HL-60 (cell line): Measurements from ENCODE around the gene GBP6.
"Not testable (repeated sequence)": the region's sequence is repeated elsewhere in the genome, so short reads cannot be mapped to it uniquely, and the experiment has no call there.

Source experiments
- DNase-seq, 2 experiments: peaks; one replicate each; pipeline ENCODE4 v3.0.0-alpha.2; 2010 to 2020; ENCODE audit warnings: low read depth in 1 of 2, low spot score in 1 of 2
- H3K27ac ChIP-seq: fragments of 250-450 bp; sonication (Bioruptor Pico); replicated peaks from 2 replicates; pipeline ENCODE4 v1.5.1; 2020; ENCODE audit warnings: mild to moderate bottlenecking, moderate library complexity
- H3K27me3 ChIP-seq: fragments of 250-450 bp; sonication (Bioruptor Pico); 2 replicates; pipeline ENCODE4 v1.5.1; 2021; ENCODE audit warnings: mild to moderate bottlenecking, moderate library complexity; ENCODE audit not compliant: insufficient read depth, poor library complexity, severe bottlenecking
- H3K4me3 ChIP-seq: replicated peaks from 2 replicates; pipeline ENCODE4 v1.5.1; 2011; ENCODE audit warnings: mild to moderate bottlenecking, control low read depth, low read length; ENCODE audit not compliant: insufficient read depth
- CTCF ChIP-seq: IDR thresholded peaks from one replicate; pipeline ENCODE4 v1.5.1; 2011; ENCODE audit warnings: low read length, control low read depth, inconsistent platforms; ENCODE audit not compliant: insufficient read depth
- GABPA ChIP-seq: IDR thresholded peaks from 2 replicates; pipeline ENCODE4 v1.6.1; 2012; ENCODE audit warnings: low read depth
- POLR2AphosphoS5 ChIP-seq: IDR thresholded peaks from 2 replicates; pipeline ENCODE4 v1.6.1; 2012; ENCODE audit warnings: low read depth
- SPI1 ChIP-seq: IDR thresholded peaks from 2 replicates; pipeline ENCODE4 v1.6.1; 2012; ENCODE audit warnings: low read depth, mild to moderate bottlenecking, borderline replicate concordance
- TF ChIP-seq, protein P1 (sequence below): IDR thresholded peaks from 2 replicates; pipeline ENCODE4 v1.6.1; 2012; ENCODE audit warnings: low read depth; ENCODE audit not compliant: insufficient replicate concordance

GBP6 gene

DNA sequence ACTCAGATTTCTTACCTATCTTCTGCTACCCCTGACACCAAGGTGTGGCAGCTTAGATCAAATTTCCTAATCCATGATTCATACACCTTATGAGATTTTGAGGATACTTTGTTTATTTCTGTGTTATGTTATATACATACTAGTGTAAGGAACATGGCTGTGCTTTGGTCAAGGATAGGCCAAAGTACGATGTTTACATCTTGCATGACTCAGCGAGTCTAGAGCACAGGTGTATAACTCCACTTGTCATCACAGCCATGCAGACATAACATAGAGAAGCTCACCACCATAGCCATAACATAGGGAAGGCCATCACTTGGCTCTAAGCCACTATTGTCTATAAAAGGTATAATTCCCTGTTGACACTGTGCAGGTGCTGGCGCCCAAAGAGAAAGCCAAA is 61.2 kb downstream of the GBP6 start:
- DNase-seq = no peak
- H3K27ac ChIP-seq = no peak overlapping the region
- H3K4me3 ChIP-seq = no peak overlapping the region
- TF ChIP-seq, protein P1, sequence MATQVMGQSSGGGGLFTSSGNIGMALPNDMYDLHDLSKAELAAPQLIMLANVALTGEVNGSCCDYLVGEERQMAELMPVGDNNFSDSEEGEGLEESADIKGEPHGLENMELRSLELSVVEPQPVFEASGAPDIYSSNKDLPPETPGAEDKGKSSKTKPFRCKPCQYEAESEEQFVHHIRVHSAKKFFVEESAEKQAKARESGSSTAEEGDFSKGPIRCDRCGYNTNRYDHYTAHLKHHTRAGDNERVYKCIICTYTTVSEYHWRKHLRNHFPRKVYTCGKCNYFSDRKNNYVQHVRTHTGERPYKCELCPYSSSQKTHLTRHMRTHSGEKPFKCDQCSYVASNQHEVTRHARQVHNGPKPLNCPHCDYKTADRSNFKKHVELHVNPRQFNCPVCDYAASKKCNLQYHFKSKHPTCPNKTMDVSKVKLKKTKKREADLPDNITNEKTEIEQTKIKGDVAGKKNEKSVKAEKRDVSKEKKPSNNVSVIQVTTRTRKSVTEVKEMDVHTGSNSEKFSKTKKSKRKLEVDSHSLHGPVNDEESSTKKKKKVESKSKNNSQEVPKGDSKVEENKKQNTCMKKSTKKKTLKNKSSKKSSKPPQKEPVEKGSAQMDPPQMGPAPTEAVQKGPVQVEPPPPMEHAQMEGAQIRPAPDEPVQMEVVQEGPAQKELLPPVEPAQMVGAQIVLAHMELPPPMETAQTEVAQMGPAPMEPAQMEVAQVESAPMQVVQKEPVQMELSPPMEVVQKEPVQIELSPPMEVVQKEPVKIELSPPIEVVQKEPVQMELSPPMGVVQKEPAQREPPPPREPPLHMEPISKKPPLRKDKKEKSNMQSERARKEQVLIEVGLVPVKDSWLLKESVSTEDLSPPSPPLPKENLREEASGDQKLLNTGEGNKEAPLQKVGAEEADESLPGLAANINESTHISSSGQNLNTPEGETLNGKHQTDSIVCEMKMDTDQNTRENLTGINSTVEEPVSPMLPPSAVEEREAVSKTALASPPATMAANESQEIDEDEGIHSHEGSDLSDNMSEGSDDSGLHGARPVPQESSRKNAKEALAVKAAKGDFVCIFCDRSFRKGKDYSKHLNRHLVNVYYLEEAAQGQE = no peak
- no peak for TF ChIP-seq GABPA
- TF ChIP-seq POLR2AphosphoS5 = no peak
- TF ChIP-seq CTCF = no peak
- TF ChIP-seq SPI1 = no peak
- H3K27me3 ChIP-seq = peaks cover 2% of the 10 kb centered on the region

- H3K4me3 ChIP-seq = no peak overlapping the region
- TF ChIP-seq GABPA = no peak
- TF ChIP-seq, protein P1 = no peak
- TF ChIP-seq CTCF = no peak
- no peak for TF ChIP-seq SPI1
- no peak for TF ChIP-seq POLR2AphosphoS5
- DNase-seq = peak in 1 of 2 experiments; percentile 23
- H3K27ac ChIP-seq = no peak overlapping the region
- H3K27me3 ChIP-seq = peaks cover 2% of the 10 kb centered on the region
Observed at GRCh38 chr1:89429062-89429461, 65.2 kb downstream of the GBP6 start.

GRCh38 chr1:89429681-89430080 is 65.8 kb downstream of the GBP6 start:
- H3K4me3 ChIP-seq, H3K27me3 ChIP-seq, DNase-seq, H3K27ac ChIP-seq: not testable (repeated sequence)

DNA sequence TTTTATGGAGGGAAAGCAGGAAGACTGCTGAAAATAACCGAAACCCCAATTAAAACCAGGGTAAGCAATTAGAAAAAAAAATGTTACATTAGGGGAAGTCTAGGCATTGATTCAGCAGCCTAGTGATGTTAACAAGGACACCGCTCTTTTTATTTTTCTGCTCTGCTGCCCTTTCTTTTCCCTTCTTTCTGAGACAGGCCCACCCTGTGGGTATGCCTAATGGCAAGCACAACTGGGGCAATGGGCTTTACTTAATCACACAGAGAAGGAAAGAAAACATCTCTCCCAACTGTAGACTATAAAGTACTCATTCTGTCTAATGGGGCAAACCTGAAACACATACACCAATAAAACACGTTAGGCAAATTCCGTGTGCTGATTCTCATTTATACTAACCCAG is 69.6 kb downstream of the GBP6 start:
- no peak for DNase-seq
- H3K27me3 ChIP-seq = no peaks in the 10 kb centered on the region
- no peak overlapping the region for H3K27ac ChIP-seq
- TF ChIP-seq POLR2AphosphoS5 = no peak
- TF ChIP-seq SPI1 = no peak
- TF ChIP-seq, protein P1 = no peak
- no peak for TF ChIP-seq CTCF
- no peak for TF ChIP-seq GABPA
- no peak overlapping the region for H3K4me3 ChIP-seq

DNA sequence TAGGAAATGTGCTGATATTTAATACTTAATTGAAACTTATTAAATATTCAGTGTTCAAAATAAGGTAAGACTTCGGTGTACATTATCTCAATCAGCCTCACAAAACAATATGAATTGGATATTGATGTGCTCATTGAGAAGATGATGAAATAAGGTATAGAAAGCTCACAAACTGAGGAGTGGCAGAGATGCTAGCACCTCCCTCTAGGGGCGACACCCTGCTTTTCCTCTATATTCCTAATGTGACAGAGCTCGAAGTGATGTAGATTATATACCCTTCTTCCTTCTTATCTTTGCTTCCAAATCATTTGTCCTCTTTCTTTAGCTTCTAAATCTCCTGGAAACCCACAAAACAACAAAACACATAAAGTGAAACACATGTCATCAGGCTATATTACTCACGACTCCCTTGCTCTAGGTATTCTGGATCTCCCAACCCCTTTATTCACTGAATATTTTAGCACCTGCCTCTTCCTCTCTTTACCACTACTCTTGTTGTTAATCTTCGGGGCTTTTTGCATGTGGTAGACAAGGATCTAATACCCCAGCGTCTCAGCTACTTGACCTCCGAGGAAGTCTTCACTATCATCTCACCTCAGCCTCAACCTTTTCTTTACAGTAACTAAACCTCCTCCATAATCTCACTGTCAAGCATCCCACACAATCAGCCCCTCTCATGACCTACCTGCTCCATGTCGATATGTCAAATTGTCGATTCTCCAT is 70.4 kb downstream of the GBP6 start:
- not testable (repeated sequence) for H3K4me3 ChIP-seq, H3K27me3 ChIP-seq, DNase-seq, H3K27ac ChIP-seq
